DMS153 (cell line): Measurements from ENCODE around the gene QSOX1.

ENCODE experiments used
- DNase-seq: peaks from one replicate; lab custom pipeline; 2025; lab: John Stamatoyannopoulos, UW

QSOX1 gene

GRCh38 chr1:180169640-180170195 lies 15.0 kb downstream of the QSOX1 start:
- no peak for DNase-seq

GRCh38 chr1:180170546-180171151 lies 16.0 kb downstream of the QSOX1 start:
- DNase-seq, result no peak

- no peak for DNase-seq
These were observed 17.0 kb downstream of the QSOX1 start for GRCh38 chr1:180171691-180172090.

GRCh38 chr1:180173451-180173850 lies 18.8 kb downstream of the QSOX1 start:
- DNase-seq, result no peak

GRCh38 chr1:180173952-180174351 lies 19.3 kb downstream of the QSOX1 start:
- DNase-seq, result no peak

- DNase-seq, result no peak
These were observed 20.6 kb downstream of the QSOX1 start for GRCh38 chr1:180175291-180175690.

GRCh38 chr1:180175806-180176205 lies 21.1 kb downstream of the QSOX1 start:
- no peak for DNase-seq

- DNase-seq, result no peak
These were observed 22.3 kb downstream of the QSOX1 start for GRCh38 chr1:180176965-180177364.

- no peak for DNase-seq
These were observed 23.3 kb downstream of the QSOX1 start for GRCh38 chr1:180177931-180178330.

GRCh38 chr1:180178511-180179161 lies 24.0 kb downstream of the QSOX1 start:
- DNase-seq, result no peak

GRCh38 chr1:180179162-180179957 lies 24.7 kb downstream of the QSOX1 start:
- no peak for DNase-seq

- no peak for DNase-seq
These were observed 26.4 kb downstream of the QSOX1 start for GRCh38 chr1:180181048-180181447.

GRCh38 chr1:180181996-180182642 lies 27.4 kb downstream of the QSOX1 start:
- DNase-seq, result no peak

- DNase-seq, result no peak
These were observed 28.1 kb downstream of the QSOX1 start for GRCh38 chr1:180182643-180183311.

- no peak for DNase-seq
These were observed 28.8 kb downstream of the QSOX1 start for GRCh38 chr1:180183426-180183825.

GRCh38 chr1:180184041-180184440 lies 29.4 kb downstream of the QSOX1 start:
- no peak for DNase-seq

- no peak for DNase-seq
These were observed 30.6 kb downstream of the QSOX1 start for GRCh38 chr1:180185281-180185680.

GRCh38 chr1:180185971-180186645 lies 31.4 kb downstream of the QSOX1 start:
- DNase-seq, result no peak

- no peak for DNase-seq
These were observed 32.2 kb downstream of the QSOX1 start for GRCh38 chr1:180186831-180187230.

GRCh38 chr1:180187626-180188025 lies 33.0 kb downstream of the QSOX1 start:
- DNase-seq, result no peak

GRCh38 chr1:180188091-180188506 lies 33.4 kb downstream of the QSOX1 start:
- DNase-seq, result peak; percentile 57
